NCI-H1417 treated with DMSO at 0.1 percent for 48 hours (cell line): Measurements from ENCODE around the gene TLE4.
A peak's percentile ranks its signal among the peaks of the same experiment; 100 is the strongest.

Experiments used
- DNase-seq: peaks from one replicate; lab custom pipeline; 2025; lab: John Stamatoyannopoulos, UW

TLE4 gene

DNA sequence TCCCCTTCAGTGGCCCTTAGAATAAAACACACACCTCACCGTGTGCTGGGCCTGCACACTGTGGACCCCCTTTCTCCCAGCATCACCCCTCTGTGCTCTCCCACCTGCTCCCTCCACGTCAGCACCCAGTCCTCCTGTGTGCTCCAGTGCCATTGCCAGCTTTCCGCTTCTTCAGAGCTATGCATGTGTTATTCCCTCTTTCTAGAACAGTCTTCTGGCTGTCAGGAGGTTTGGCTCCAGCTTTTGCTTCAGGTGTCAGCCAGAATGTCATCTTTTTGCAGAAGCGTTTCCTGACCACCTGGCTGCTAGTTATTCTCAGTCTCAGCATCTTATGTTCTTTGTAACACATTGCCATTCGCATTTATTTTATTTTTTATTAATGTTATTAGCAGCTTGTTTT lies 119.7 kb downstream of the TLE4 start:
- no peak for DNase-seq

DNA sequence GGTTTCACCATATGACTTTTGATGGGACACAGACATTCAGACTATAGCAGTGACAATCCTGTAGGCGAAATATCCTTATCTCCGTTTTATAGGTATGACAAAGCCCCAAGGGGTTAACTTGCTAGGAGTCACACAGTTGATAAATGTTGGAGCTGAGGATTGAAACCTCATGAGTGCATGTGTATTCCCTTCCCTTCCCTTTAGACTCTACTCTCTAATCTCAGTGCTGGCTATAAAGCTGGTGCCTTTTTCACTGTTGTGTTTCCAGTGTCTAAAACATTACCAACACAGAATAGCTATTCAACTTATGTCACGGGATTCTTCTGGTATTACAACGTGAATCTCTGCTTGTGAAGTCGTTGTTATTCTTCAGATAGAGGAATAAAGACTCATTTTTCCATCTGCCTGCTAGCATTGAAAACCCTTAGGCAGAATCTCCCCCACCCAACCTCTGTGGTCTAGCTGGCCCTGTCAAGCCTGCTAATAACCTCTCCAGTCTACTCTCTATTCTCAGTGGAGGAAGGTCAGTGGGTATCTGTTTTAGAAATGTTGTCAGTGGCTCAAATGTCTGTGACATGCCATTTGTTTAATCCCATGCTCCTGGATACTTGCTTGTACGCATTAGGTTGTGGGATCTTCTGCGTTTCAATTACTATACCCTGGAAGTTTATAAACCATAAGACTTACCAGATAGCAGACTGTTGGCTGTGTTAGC lies 121.2 kb downstream of the TLE4 start:
- DNase-seq: no peak

DNA sequence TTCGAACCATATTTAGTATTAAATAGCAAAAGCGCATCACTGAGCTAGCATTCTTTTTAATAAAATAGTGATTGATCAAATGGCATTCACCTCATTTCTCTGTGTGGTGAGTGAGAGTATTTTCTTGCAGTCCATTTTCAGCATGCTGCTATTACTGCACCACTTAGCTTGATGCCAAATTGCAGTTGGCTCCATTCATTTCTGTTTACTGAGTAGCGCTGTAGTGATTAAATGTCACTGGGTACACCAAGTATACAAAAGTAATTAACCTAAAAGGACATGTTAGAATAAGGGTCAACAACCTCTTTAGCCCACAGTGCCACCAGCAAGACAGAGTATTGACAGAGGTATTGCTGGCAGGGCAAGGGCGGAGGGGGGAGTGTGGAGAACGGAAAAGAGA lies 122.0 kb downstream of the TLE4 start:
- peak; percentile 51 for DNase-seq

DNA sequence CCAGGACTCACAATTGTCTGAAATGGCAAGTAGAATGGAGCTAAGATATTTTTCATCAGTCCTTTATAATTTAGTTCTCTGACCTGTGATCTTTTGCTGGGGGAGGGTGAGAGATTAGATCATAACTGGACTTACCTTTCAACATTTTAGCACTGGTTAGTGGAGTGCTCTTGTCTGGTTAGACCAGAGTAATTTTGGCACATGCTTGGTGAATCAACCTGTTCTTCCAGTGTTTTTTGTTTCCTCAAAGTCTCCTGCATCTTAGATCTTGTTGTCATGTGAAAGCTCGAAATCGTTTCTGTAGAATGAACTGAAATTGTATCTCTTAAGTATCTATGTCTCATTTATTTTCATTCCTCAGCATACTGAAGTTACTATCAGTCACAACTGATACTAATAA lies 122.4 kb downstream of the TLE4 start:
- DNase-seq: no peak

DNA sequence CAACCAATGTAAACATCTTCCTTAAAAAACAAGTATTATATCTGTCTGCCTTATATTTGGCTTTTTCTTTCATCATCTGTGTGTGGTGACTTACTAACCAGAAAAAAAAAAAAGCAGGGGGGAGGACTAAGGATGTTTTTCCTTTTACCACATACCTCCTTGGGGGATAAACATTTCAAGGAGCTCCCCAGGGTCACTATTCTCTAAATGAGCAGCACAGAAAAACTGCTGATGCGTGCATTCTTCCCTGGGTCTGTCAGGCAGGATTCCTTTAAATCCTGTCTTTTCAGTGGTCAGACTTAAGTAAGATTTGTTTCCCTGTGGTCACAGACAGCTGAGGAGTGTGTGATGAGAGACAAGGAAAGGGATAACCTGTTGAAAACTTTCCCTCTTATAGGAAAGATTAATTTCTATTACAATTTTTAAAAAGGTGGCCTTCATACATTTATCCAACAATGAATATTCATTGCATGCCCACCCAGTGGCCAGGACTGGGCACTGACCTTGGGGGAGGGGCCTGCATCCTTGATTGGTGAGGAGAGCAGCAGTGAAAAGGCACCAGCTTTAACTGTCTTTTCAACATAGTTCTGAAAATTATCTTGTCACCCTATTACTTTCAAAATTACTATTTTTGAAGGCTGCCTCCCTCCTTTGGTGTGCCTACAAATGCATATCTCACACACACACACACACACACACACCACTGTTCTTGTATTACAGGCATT lies 123.1 kb downstream of the TLE4 start:
- DNase-seq: no peak

DNA sequence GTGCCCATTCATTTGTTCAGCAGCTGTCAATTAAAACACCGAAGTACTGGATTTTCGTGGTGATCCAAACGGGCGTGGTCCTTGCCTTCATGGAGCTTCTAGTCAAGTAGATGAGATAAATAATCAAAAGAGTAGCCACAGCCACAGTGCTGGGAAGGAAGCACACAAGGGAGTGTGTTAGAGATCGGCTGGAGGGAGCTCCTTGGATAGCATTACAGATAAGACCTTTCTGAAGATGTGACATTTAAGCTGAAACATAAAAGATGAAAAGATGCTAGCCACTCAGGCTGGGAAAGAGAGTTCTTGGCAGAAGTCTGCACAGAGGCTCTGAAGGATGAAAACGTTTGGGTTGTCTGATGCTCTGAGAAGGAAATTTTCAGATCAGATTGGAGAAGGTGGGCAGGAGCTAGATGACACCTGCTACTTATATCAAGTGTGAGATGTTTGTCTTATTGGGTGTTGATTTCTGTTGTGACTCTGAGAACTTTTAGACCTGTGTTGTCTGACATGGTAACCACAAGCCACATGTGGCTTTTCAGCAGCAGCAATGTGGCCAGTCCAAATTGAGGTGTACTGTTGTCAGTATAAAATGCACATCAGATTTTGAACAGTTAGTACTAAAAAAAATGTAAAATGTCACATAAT lies 123.9 kb downstream of the TLE4 start:
- no peak for DNase-seq

DNA sequence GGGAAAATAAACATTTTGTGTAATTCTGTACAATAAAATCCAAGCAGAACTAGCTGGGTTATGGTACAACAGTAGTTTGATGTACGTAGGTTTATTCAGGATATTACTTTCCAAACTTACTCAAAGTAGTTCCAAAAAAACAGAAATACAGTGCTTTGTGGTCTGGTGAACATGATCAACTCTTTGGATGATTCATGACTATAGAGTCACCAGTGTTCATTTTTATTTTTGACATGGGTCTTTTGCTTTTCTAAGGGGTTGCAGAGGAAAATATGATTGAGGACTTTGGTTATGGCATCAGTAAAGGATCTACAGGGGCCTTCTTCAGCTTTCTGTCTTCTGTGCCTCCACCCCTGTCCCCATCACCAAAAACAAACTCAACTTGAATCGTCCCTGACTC lies 127.2 kb downstream of the TLE4 start:
- DNase-seq: no peak

DNA sequence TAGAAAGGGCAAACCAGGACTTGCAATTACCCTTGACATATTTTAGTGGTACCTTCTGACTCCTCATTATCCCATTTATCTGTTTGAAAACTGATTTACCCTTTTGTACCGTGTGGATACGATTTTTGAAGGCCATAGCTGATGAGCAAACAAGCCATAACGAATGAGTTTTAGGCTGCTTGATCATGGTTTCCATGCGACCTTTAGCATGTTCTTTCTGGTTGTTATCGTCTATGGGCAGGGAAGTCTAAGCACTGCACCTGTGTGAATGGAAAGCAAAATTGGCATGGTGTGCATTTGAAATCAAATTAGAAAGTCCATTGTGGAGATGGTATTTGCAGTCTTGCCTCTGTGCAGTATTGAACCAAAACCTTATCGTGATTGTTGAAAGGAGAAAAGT lies 127.7 kb downstream of the TLE4 start:
- DNase-seq: no peak

DNA sequence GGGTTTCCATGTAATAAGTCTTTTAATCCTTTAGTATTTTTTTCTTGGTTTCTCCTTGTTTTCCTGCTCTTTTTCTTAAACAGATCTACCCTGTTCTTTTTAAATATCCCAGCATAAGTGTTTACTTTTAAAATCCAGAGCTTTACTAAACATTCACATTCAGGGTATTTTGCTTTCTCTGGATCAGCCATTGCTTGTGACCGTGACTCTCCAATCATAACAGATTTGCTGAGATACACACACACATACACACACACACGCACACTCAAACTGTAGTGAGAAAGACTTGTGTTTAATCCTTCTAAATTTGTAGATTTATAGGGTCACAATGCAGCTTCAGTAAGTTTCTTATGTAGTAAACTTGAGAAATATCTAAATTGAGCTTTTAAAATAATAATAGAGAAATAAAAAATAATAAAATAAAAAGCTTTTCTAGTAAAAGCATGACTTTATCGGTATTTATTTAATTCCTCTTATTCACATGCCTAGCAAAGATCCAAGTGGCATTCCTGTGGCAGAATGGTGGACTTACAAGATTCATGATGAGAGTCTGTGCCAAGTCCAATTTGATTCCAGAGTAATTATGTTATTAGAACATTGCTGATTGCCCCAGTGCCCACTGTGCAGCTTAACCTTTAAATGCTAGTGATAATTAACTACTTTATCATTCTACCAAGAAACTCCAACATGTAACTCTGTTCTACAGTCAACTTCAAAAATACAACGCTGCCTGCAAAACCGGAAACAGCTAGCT lies 129.0 kb downstream of the TLE4 start:
- no peak for DNase-seq

DNA sequence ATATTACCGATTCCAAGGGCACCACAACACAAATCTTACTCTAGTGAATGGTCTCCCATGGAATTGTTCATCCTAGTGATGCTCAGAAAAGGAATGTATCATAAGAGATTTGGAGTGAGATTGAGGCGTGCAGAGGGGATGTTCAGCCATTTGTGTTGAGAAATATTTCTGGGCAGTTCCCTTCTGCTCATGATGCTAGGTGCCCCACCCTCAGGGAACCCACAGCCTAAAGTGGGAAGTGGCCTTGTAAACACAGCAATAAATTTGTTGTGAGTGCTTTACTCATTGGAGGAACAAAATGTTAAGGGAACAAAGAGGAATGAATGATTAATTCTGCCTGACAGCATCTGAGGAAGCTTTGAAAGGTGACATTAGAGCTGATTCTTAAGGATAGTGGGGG lies 129.9 kb downstream of the TLE4 start:
- no peak for DNase-seq

DNA sequence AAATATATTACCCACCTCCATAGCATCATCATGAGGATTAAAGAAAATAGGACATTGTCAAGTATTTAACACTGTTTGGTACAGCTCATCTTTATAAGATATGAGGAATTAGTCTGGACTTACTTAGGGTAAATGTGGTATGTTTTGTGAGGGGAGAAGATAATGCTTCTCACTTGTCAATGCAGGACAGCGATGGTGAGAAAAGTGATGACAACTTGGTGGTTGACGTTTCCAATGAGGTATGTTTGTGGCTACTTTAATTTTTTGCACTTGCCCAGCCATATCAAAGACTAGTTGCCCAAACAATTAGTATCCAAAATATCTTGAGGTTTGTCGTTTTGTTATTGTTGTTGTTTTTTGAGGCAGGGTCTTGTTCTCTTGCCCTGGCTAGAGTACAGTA lies 133.9 kb downstream of the TLE4 start:
- DNase-seq: no peak

DNA sequence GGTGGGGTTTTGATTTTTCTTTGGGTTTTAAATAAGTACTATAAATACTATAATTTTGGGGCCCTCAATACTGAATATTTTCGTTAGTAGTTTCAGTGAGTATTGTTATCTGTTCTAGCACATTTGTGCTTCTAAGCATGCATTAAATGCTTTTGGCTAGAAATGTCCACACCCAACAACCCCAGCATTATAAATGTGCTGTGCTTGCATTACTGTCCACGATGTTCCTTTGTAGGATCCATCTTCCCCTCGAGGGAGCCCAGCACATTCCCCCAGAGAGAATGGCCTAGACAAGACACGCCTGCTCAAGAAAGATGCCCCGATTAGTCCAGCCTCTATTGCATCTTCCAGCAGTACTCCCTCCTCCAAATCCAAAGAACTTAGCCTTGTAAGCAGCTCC lies 134.7 kb downstream of the TLE4 start:
- no peak for DNase-seq

DNA sequence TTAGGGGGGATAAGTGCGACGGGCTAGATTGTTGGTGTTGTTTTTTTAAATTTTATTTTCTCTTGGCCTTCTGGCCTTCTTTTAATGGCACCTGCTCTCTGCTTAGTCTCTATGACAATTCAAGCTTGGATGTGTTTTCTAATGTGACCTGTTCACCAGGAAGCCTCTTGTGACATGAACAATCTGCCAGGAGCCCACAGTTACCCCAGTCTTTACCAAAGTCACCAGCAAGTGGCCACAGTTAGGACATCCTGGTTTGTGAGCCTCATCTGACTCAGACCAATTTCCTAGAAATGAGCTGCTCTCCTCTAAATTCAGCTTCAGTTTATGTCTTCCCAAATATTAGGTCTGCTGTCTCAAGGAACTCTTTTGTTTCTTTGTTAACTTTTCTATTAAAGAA lies 135.8 kb downstream of the TLE4 start:
- DNase-seq: no peak

DNA sequence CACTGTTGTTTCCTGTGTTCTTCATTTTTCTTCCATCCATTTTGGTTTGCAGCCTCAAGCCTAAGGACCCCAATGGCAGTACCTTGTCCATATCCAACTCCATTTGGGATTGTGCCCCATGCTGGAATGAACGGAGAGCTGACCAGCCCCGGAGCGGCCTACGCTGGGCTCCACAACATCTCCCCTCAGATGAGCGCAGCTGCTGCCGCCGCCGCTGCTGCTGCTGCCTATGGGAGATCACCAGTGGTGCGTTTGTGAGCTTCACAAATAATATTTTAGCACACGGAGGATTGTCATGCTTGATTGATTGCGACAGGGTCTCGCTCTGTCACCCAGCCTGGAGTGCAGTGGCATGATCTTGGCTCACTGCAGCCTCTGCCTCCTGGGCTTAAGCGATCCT lies 136.8 kb downstream of the TLE4 start:
- DNase-seq: no peak

DNA sequence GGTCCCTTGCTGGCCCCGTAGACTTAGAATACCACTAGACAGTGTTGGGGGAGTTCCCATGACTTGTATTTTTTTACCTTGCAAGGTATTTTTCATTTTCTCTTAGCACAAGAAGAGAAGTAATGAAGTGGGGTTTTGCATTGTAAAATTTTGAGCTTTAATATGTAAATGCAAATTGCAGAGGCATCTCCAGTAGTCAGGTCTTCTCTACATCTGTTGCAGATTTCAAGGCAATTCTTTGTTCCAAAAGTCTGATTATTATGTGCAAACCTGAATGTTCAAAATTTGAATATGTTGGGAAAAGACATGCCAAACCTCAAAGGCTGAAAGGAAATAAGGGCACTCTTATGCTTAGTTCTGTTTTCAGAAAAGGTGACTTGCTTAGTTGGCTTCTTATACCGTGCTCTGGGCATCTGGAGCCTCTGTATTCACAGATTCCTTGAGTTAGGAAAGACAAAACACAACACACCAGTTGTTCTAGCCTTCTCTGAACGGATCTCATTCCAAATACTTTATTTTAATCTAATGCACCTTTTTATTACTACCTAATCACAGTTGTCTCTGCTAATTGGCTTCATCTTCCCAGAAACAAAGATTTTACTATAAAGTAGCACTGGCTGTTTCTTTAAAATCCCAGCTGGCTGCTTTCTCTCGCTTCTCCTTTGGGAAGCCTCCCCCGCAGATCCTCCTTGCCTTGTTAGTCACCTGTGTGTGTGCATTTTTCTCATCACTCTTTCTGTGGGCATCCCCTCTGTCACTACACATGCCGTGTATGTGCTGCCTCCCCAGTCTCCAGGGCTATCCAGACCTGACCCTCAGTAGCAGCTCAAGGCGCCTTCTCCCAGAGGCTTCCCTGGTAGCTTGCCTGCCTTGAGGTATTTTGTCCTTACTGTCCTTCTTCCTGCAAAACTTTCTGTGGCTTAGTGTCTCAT lies 138.2 kb downstream of the TLE4 start:
- no peak for DNase-seq

DNA sequence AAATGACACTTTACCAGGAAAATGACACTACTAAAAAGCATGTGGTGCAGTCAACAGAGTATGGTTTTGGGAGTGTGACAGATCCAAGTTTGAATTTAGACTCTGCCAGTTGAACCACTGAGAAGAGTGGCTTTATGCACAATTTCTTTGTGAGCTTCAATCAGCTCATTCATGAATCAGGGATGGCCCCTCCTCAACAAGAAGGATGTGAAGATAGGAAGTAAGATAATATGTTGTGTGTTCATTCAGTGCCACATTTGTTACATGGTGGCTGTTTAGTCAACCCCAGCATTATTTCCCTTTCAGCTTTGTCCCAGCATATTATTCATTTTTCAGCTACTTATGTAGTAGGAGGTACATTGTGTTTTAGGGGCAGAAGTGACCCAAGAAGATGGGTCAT lies 140.1 kb downstream of the TLE4 start:
- DNase-seq: no peak

DNA sequence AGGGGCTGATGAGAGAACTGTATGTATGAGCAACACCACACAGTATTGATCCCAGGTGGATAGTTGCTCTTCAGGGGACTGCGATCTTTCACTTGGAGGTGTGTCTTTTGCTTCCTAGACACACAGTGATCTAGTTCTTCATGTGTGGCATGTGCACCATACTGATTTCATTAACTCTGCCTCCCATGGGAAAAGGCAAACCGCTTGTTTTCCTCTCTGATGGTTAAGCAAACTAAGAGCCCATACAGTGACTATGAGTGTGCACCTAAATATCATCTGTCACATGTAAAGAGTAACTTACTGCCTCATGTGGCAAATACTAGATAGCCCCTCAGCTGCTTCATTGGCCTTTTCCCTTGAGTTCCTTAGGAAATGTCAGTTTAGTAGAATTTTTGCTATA lies 147.3 kb downstream of the TLE4 start:
- DNase-seq: no peak

DNA sequence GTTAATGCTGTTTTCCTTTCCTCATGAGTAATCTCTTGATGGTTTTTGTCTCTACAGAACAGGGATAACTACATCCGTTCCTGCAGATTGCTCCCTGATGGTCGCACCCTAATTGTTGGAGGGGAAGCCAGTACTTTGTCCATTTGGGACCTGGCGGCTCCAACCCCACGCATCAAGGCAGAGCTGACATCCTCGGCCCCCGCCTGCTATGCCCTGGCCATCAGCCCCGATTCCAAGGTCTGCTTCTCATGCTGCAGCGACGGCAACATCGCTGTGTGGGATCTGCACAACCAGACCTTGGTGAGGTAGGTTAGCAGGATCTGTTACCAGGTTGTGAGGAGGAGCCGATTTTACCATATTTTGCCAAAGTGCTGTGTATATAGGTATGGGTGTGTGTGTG lies 148.2 kb downstream of the TLE4 start:
- no peak for DNase-seq

DNA sequence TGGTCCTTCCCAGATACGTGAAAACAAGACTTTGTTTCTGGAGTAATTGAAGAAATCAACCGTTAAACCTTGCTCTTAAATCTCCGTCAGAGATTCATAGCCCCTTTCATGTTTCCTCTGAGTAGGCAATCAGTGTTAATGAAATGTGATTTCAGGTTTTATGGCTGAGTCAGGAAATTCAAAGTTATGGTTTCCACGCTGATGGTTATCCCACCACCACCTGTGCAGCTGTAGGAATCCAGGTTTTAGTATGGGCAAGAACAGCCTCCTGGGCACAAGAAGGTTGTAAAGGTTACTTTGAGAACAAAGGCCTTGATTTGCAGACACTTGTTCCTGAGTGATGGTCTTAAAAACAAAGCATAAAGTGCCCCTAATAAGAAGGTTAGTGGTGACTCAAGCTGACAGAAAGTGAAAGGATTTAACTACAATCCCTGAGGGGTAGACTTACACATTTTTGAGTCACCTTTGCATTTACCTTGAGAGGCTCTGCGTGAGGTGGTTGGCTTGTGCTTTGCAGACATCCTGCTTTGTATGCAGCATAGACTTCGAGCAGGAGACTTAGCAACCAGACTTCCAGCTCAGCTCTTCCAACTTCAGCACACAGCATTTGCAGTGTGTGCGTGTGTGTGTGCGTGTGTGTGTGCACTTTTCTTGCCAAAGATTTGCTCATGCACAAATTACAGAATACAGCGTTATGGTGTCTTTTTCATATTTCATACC lies 159.6 kb downstream of the TLE4 start:
- DNase-seq: no peak

DNA sequence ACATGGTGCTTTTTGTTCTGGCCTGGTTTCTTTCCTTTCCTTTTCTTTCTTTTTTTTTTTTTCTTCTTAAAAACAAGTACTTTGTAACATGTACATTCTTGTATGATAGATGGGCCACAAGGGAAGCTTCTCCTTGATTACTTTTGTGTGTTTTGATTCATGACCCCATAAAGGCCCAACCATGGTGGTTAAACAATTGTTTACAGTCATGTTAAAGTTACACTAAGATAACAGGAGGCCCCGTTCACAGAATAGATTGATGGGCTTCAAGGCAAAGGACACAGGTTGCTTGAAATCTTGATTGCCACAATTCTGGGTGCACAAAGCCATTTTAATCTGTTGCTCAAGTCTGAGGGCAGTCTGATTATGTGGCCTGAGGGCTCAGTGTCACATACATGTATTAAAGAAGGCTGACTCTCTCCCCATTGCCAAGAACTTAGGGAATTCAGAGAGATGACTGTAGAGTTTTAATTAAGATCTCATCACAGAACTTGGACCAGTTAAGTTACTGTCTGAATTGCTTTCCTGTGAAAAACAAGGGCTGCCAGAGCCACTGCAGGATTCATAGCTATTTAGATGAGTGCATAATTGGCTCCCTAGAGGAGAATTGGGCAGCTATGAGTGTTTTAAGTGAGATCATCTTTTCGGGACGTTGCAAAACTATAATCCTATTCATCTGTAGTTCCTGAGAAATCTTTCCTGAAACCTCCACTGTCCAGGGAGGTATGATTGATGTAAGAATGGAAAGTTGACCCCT lies 163.4 kb downstream of the TLE4 start:
- no peak for DNase-seq
